ENCODE data around the gene IQGAP2.
A peak's percentile ranks its signal among the peaks of the same experiment; 100 is the strongest.

Gene IQGAP2

DNA sequence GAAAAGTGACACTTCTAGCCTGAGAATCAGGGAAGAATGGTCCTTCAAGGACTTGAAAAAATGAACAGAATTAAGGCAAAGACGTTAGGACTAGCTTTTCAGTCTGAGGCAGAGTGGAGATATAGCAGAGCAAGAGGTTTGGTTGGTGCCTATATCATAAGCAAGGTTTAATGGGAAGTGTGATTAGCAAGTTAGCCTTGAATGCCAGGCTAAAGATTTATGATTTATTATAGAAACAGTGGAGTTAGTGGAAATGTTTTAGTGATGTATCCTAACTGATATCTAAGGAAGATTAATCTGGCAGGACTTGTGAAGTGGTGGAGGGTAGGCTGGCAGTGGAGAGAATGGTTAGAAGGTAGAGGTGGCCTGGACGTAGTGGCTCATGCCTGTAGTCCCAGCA lies 213.1 kb downstream of the IQGAP2 start:
- DNase-seq, result no peak

- no peak for DNase-seq
Measured at GRCh38 chr5:76617229-76617628, 214.1 kb downstream of the IQGAP2 start.

- no peak for DNase-seq
Measured at GRCh38 chr5:76617675-76618074, 214.6 kb downstream of the IQGAP2 start.

DNA sequence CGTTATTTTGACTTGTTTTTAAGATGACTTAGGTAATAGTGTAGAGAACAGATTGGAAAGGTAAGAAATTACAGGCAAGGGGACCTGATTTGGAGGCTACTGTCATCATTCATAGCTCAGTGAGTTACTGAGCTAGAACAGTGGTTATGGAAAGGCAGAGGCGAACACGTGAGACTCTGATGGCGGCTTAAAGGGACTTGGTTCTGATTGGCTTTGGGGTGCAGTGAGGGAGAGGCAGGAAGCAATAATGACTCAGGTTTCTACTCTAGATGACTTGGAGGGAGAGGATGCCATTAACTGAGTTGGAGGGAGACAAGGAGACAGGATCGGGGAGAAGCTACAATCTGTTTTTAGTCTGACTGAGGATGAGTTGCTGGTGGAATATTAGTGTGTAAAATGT lies 217.1 kb downstream of the IQGAP2 start:
- DNase-seq, result no peak

- DNase-seq, result no peak
Measured at GRCh38 chr5:76622076-76622475, 219.0 kb downstream of the IQGAP2 start.

- no peak for DNase-seq
Measured at GRCh38 chr5:76622973-76623596, 220.0 kb downstream of the IQGAP2 start, which contains the start of gene F2RL2. Gene F2RL2, minus strand, starts transcription at chr5:76623403. Its CDS starts 173 bp downstream, at chr5:76623230.

DNA sequence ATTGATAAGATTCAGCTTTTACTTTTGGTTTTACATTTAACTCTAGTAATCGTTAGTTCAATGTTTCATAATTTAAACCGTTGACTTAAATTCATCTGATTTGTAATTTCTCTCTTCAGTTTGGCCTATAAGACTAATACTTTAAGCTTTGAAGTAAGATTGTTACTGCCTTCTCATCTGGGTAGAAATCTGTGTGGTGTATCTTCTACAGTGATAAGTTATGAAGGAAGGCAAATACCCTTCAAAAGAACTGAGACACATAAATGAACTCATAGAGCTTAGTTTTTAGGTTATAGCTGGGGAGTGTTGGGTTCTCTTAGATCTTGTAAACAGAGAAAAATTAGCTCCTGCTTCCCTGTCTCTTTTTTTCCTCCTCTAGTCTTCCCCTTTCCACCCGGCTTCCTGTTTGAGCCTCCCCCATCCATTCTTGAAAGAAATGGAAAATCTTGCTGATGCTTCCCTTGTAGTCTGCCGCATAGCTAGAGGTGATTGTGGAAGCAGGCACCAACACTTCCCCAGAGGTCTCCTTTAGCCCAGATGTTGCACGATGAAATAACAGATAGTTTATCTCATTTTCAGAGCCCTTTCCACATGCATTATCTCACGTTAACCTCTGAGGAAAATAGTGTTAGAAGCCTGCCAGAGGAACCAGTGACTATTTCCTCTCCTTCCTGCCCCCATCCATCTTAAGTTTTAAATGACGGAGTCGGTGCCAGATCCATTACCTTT lies 222.2 kb downstream of the IQGAP2 start:
- DNase-seq, result no peak

DNA sequence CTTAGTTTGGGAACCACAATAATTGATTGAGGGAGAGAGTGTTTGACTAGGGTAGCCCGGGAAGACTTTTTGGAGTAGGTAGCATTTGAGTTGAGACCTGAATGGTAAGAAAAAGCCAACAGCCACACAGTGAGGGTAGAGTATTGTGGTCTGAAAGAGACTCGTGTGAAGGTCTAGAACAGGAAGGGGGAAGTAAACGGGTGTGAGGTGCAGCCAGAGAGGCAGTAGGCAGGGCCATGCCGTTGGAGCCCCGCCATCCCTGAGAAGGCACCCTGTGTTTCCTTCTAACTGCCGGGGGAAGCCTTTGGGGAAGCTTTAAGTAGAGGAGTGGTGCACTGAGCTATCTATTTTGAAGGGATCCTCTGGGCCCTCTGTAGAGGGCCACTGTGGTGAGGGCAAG lies 223.7 kb downstream of the IQGAP2 start:
- DNase-seq, result peak in 1 of 2 donors; percentile 12

- DNase-seq, result no peak
Measured at GRCh38 chr5:76634661-76635060, 231.6 kb downstream of the IQGAP2 start.

GRCh38 chr5:76637490-76637889 lies 234.4 kb downstream of the IQGAP2 start:
- no peak for DNase-seq

GRCh38 chr5:76638479-76638878 lies 235.4 kb downstream of the IQGAP2 start:
- no peak for DNase-seq

GRCh38 chr5:76641514-76642120 lies 238.5 kb downstream of the IQGAP2 start:
- DNase-seq, result peak; percentile 51 to 73

DNA sequence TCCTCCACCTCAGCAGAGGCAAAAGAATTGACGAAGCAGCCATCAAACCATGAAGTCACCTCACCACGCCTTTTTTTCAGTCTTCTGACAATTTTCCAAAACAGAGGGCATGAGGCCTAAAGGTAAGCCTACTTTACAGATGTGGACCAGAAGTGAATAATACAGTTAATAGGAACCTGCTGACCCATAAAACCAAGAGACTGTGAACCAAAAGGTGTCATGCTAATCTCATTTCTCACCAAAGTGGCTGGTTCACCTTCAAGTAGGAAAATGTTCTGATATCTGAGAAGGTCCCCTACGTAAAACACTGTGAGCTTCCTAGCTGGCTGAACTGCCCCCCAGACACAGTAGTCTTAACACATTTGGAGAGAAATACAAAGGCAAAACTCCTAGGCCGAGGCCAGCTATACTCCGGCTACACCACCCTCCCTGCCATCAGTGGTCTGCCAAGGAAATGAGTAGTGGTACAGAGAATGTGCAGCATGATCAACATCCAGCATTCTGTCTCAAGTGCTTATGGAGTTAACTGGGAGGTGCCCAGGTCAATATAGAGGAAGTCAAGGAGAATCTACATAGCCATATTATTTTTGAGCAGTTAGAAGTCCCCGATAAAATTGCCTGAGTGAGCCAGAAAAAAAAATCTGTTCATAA lies 239.4 kb downstream of the IQGAP2 start:
- DNase-seq, result no peak

DNA sequence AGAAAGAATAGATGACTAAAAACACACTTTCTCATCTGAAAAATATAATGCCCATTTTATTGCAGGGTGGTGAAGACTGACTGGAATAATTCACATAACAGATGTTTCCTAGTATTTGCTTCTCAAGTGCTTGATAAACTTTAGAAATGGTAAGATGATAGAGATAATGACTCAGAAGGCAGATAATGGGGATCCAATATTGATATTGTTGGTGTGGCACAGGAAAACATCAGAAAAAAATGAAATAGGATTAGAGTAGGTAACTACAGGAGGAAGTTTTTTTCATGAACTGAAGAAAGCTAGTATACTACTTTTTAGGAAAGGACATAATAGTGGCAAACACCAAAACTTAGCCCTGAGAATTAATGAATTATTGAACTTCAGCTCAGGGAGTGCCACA lies 240.3 kb downstream of the IQGAP2 start:
- no peak for DNase-seq

- DNase-seq, result no peak
Measured at GRCh38 chr5:76649140-76649539, 246.1 kb downstream of the IQGAP2 start.

DNA sequence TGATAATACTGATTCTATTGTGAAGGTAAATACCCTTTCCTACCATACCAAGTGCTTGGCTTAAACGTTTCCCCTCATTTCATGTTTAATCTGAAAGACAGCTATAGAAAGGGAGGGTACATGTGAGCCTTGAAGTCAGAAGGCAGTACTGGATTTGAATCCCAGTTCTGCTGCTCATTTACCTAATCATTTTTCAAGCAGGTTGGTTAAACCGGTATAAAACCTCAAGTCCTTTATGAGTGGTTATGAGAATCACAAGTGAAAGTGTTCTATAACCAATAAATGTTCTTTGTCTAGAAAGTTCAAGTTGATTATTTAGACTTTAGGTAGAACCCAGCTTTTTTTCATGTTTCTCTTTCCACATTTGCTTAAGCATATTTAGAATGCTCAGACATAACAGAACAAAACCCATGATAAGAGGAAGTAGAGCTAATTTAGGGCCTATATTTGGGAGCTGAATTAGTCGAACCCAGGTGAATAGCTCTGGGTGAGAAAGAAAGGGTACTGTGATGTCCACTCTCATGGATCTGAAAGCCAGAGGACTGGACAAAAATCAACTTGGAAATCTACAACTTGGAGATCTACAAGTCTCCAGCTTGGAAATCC lies 249.8 kb downstream of the IQGAP2 start:
- DNase-seq, result no peak

DNA sequence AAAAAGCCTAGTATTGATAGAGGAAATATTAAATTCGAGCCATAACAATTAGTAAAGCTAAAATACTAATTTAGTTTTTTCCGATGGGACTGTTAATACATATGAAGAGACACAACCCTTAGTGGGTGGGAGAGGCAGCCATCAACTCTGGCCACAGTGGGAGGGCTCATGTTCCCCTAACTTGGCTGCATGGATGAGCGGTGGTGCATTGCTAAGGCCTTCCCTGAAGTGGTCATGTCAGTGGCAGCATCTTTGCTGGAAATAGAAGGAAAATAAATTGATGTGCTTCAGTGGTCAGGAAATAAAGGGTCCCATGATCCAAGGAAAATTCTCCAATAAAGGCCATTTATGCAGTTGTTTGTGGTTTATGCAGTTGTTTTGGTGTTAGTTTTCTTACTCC lies 254.0 kb downstream of the IQGAP2 start:
- no peak for DNase-seq

- no peak for DNase-seq
Measured at GRCh38 chr5:76657683-76658311, 254.7 kb downstream of the IQGAP2 start.

DNA sequence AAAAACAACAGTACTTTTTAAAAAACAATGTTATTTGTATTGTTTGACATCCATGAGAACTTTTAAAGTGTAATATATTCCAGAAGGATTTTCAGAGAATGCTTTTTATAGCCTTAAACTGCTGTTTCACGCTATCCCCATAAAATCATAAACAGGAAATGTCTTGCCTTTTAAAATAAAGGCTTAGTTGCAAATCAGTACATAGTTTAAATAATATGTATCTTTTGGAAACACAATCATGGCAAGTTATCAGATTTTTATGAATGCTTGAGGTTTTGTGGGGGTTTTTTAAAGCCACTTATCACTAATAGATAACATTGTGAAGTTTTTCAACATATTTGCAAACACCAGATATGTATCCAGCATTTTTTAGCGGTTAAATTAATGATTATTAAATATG lies 257.3 kb downstream of the IQGAP2 start:
- DNase-seq, result no peak

DNA sequence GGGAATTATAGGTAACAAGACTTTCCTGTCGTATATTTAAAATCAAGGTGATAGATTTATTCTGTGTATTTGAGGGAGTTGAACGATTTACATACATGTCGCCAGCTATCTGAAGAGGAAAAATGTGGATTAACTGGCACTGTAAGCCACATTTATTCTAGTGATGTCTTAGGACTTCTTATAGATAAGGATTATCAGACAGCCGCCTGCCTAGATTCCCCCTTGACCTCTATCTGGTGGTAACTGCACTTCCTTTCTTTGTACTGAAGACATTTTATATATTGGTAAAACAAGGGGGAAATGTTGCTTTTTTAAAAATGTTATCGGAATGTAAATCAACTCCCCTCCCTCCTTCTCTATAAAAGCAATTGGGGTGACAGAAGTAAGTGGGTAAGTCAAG lies 259.4 kb downstream of the IQGAP2 start:
- no peak for DNase-seq

- no peak for DNase-seq
Measured at GRCh38 chr5:76663573-76663972, 260.5 kb downstream of the IQGAP2 start.

GRCh38 chr5:76664079-76664478 lies 261.0 kb downstream of the IQGAP2 start:
- DNase-seq, result no peak

GRCh38 chr5:76667495-76667894 lies 264.4 kb downstream of the IQGAP2 start:
- DNase-seq, result no peak
